Muscle of leg (tissue), 11 donors: ENCODE measurements around the gene POU2AF1. TPM values are rescaled to one million over a fixed set of nuclear protein-coding genes. Genes with fewer than 3 reads are reported as not detected.
"Not testable (repeated sequence)": the region's sequence is repeated elsewhere in the genome, so short reads cannot be mapped to it uniquely, and the experiment has no call there.

Experiments
- DNase-seq: peaks from one replicate; pipeline ENCODE4 v3.0.0; 2013
- H3K27ac ChIP-seq: one replicate; pipeline ENCODE4 v1.5.1; 2013; ENCODE audit warnings: mild to moderate bottlenecking, low read length, control low read depth
- H3K27me3 ChIP-seq: one replicate; pipeline ENCODE4 v1.6.1; 2013; ENCODE audit warnings: low read length; ENCODE audit not compliant: control insufficient read depth, insufficient read depth
- H3K36me3 ChIP-seq: one replicate; pipeline ENCODE4 v1.6.1; 2013; ENCODE audit warnings: low read length; ENCODE audit not compliant: control insufficient read depth, insufficient read depth
- H3K4me1 ChIP-seq: one replicate; pipeline ENCODE4 v1.6.1; 2013; ENCODE audit warnings: low read length; ENCODE audit not compliant: control insufficient read depth, insufficient read depth
- H3K4me3 ChIP-seq: one replicate; pipeline ENCODE4 v1.5.1; 2013; ENCODE audit warnings: low read length, control low read depth
- H3K9me3 ChIP-seq: replicated peaks from 2 replicates; pipeline ENCODE4 v1.6.1; 2013; ENCODE audit warnings: low read depth, low read length; ENCODE audit not compliant: control insufficient read depth
- WGBS: methylation state at CpG from one replicate; pipeline ENCODE4 v1.1.5; 2013; ENCODE audit warnings: missing lambda C conversion rate; ENCODE audit not compliant: insufficient coverage; 5-methylcytosine and 5-hydroxymethylcytosine counted together
- polyA plus RNA-seq, 8 donors: library from polyadenylated mRNA; unstranded; fragments of 120-200 nt; gene quantifications; one replicate each; pipeline versions ENCODE4 v1.2.1 to v1.2.3, GENCODE V29; 2013; ENCODE audit warnings: inconsistent platforms in 1 of 8, low replicate concordance in 1 of 8; ENCODE audit not compliant: insufficient read length in 8 of 8, insufficient read depth in 1 of 8
- total RNA-seq: library from RNA; stranded (reverse); fragments of 120-200 nt; gene quantifications from one replicate; pipeline ENCODE4 v1.2.4, GENCODE V29; 2013

The POU2AF1 gene
- total and polyA plus RNA-seq, 9 donors = 0.04 to 0.39 (median 0.23) TPM

GRCh38 chr11:111399187-111400031, 20.3 kb upstream of the POU2AF1 start:
- Histone ChIP-seq H3K4me3 (no peak overlapping the region), H3K36me3 (no peaks in the 10 kb centered on the region), H3K9me3 (no peaks in the 10 kb centered on the region), H3K27ac (no peak overlapping the region), H3K27me3 (no peaks in the 10 kb centered on the region), H3K4me1 (no peaks in the 10 kb centered on the region)
- WGBS = 83% methylated on average over 5 of the region's 7 CpGs
- DNase-seq = no peak

GRCh38 chr11:111397034-111397433, 18.0 kb upstream of the POU2AF1 start:
- H3K9me3 ChIP-seq = no peaks in the 10 kb centered on the region
- no peaks in the 10 kb centered on the region for H3K4me1 ChIP-seq
- H3K36me3 ChIP-seq = no peaks in the 10 kb centered on the region
- 49% methylated on average over 2 of the region's 2 CpGs for WGBS
- no peaks in the 10 kb centered on the region for H3K27me3 ChIP-seq
- peak overlapping the region; percentile 13 for H3K27ac ChIP-seq
- peak; percentile 40 for DNase-seq
- no peak overlapping the region for H3K4me3 ChIP-seq

- H3K36me3 ChIP-seq = no peaks in the 10 kb centered on the region
- H3K9me3 ChIP-seq = no peaks in the 10 kb centered on the region
- no peaks in the 10 kb centered on the region for H3K27me3 ChIP-seq
- WGBS = 78% methylated on average over 6 of the region's 7 CpGs
- DNase-seq = no peak
- H3K4me3 ChIP-seq = no peak overlapping the region
- no peak overlapping the region for H3K27ac ChIP-seq
- H3K4me1 ChIP-seq = no peaks in the 10 kb centered on the region
Measured at GRCh38 chr11:111395749-111396148, 16.7 kb upstream of the POU2AF1 start.

- no peak overlapping the region for H3K4me3 ChIP-seq
- no peaks in the 10 kb centered on the region for H3K9me3 ChIP-seq
- no peak for DNase-seq
- H3K36me3 ChIP-seq = no peaks in the 10 kb centered on the region
- H3K27me3 ChIP-seq = no peaks in the 10 kb centered on the region
- no peak overlapping the region for H3K27ac ChIP-seq
- 29% methylated on average over 5 of the region's 7 CpGs for WGBS
- no peaks in the 10 kb centered on the region for H3K4me1 ChIP-seq
Measured at GRCh38 chr11:111395081-111395480, 16.0 kb upstream of the POU2AF1 start.

GRCh38 chr11:111394147-111394546, 15.1 kb upstream of the POU2AF1 start:
- H3K36me3 ChIP-seq, H3K27ac ChIP-seq, H3K27me3 ChIP-seq, DNase-seq, H3K9me3 ChIP-seq, H3K4me3 ChIP-seq, H3K4me1 ChIP-seq: not testable (repeated sequence)
- WGBS = 70% methylated on average over 2 of the region's 4 CpGs

DNA sequence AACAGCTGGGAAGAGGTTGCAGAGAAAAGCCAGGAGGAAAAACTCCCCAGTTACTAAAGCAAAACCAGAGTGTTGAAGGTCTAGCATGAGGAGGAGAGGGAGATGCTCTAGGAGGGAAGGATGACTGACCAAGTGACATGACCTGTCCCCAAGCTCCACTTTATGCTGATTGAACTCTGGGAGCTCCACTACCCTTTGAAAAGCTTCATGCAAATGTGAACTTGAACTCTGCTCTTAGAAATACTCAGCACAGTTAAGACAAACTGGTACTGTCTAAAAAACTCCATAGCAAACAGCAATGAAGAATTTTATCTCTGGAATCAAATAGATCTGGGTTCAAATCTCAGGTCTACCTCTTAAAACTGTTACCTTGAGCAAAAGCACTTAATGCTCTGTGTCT, 14.5 kb upstream of the POU2AF1 start:
- Histone ChIP-seq H3K9me3 (no peaks in the 10 kb centered on the region), H3K27ac (no peak overlapping the region), H3K4me3 (no peak overlapping the region), H3K4me1 (no peaks in the 10 kb centered on the region), H3K36me3 (no peaks in the 10 kb centered on the region), H3K27me3 (no peaks in the 10 kb centered on the region)
- no peak for DNase-seq

GRCh38 chr11:111393096-111393495, 14.0 kb upstream of the POU2AF1 start:
- no peaks in the 10 kb centered on the region for H3K4me1 ChIP-seq
- 76% methylated on average over 3 of the region's 5 CpGs for WGBS
- H3K9me3 ChIP-seq = no peaks in the 10 kb centered on the region
- no peak overlapping the region for H3K4me3 ChIP-seq
- H3K36me3 ChIP-seq = no peaks in the 10 kb centered on the region
- no peak for DNase-seq
- no peaks in the 10 kb centered on the region for H3K27me3 ChIP-seq
- H3K27ac ChIP-seq = no peak overlapping the region

GRCh38 chr11:111392552-111392951, 13.5 kb upstream of the POU2AF1 start:
- no peaks in the 10 kb centered on the region for H3K36me3 ChIP-seq
- no peaks in the 10 kb centered on the region for H3K4me1 ChIP-seq

DNA sequence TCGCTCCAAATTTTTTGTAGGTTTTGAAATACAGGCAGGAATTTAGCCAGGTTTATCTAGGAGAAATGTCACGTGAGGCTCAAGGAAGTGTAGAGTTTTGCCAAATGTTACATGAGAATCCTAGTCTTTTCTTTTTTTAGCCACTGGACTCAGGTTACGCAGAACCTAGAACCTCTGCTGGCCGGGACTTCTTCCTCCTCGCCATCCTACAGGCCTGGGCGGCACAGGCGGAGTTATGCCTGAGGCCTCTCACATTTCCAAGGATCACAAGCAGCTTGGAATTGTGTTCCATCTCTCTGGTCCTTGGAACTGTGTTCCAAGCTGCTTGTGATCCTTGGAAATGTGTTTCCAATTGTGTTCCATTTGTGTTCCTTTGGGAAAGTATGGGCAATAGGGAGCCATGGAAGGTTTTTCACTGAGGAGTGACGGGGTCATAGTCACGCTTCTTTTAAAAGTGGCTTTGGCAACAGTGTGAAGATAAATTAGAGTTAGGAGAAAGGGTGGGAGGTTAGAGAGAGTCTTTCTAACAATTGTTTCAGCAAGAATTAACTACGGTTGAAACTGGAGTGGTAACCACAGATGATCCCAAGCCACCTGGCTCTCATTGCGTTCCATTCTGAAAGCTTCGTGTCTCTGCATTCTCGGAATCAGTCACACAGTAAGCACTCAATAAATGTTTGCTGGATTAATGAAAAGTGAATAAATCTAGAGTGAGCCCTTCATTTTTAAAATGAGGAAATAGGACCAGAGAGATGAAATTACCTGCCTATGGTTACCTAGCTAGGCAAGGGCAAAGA, 12.5 kb upstream of the POU2AF1 start:
- Histone ChIP-seq H3K36me3 (no peaks in the 10 kb centered on the region), H3K4me1 (no peaks in the 10 kb centered on the region), H3K27me3 (no peaks in the 10 kb centered on the region), H3K9me3 (no peaks in the 10 kb centered on the region), H3K27ac (no peak overlapping the region), H3K4me3 (no peak overlapping the region)
- DNase-seq = no peak
- 70% methylated on average over 7 of the region's 13 CpGs for WGBS

More at GRCh38 chr11:111392552-111392951, 13.5 kb upstream of the POU2AF1 start:
- Histone ChIP-seq H3K27ac (no peak overlapping the region), H3K4me3 (no peak overlapping the region), H3K27me3 (no peaks in the 10 kb centered on the region), H3K9me3 (no peaks in the 10 kb centered on the region)
- 100% methylated on average over 2 of the region's 4 CpGs for WGBS
- no peak for DNase-seq

DNA sequence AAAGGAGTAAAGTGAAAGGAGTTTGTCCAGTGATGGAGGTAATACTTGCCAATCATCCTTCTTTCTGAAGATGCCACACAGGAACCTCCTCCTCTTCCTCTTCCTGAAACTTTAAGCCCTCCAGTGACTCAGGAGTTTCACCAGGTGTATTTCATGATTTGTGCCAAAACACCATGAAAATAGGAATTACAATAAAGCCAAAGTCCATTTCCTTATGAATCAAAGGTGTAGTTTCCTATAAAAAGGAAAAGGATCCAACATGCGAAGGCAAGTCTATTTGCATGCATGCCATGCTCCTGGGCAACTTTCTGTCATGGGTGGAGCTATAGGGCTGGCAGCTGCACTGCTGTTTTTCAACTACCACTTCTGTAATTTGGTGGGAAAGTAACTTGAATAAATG, 9.8 kb upstream of the POU2AF1 start:
- DNase-seq = no peak
- H3K4me3 ChIP-seq = no peak overlapping the region
- H3K36me3 ChIP-seq = no peaks in the 10 kb centered on the region
- 88% methylated on average over 1 of the region's 1 CpG for WGBS
- H3K27me3 ChIP-seq = no peaks in the 10 kb centered on the region
- H3K27ac ChIP-seq = no peak overlapping the region
- H3K4me1 ChIP-seq = no peaks in the 10 kb centered on the region
- peaks cover 3% of the 10 kb centered on the region for H3K9me3 ChIP-seq
